KG1 (cell line): Measurements from ENCODE around the gene BCL11B.
"Not testable (repeated sequence)": the region's sequence is repeated elsewhere in the genome, so short reads cannot be mapped to it uniquely, and the experiment has no call there.

Source experiments
- DNase-seq: peaks from one replicate; lab custom pipeline; 2025; lab: John Stamatoyannopoulos, UW

The BCL11B gene

GRCh38 chr14:99199846-99200653, 71.9 kb downstream of the BCL11B start:
- no peak for DNase-seq

DNA sequence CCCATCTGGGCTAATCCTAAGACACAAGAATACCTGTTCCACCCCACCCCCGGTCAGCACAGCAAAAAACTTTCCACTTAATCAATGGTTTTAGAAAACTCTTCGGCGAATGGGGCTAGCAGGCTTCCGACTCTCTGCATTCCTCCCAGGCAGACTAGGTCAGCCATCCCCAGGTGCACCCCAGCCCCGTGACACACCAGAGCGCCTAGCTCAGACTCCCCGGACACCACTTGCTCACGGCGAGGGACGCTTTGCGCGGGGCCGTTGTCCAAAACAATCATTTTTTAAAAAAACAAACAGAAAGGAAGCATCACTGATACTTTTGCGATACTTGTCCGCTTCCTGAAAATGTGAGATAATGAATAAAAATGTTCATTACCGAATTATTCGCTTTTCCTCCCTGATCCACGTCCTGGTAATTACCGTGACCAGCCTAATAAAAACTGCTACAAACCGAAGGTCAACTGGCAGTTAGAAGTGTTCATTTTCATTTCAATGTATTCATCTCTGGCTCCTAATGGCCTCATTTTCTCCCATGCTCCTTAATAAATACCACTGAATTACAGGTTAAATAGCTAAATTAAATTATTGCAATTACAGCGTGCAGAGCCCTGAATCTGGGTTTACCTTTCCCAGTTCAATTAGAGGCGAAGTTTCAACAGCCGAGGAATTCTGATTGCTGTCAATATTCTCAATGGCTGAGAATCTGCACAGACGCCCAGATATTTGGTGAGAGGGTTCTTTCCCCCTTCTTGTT, 73.1 kb downstream of the BCL11B start:
- no peak for DNase-seq

- DNase-seq = no peak
These were observed 75.7 kb downstream of the BCL11B start for GRCh38 chr14:99196310-99196650.

GRCh38 chr14:99195602-99196309, 76.2 kb downstream of the BCL11B start:
- DNase-seq = no peak

DNA sequence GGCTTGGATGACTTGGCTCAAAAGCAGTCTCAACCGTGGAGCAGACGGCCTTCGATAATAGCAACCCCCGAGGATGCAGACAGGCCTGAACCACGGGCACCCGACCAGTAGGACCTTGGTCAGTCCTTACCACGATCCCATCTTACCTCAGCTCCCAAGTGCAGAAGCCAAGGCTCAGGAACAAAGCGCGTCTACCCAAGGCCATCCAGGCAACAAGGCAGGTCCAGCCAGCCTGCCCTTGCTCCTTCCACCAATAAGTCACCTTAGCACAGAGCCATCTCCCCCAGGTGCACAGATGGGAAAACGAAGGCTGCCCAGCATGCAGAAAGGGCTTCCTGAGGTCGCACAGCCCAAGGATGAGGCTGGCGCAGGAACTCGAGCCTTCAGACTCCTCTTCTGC, 77.3 kb downstream of the BCL11B start:
- DNase-seq = no peak

- DNase-seq = no peak
These were observed 77.9 kb downstream of the BCL11B start for GRCh38 chr14:99194136-99194535.

GRCh38 chr14:99192830-99193229, 79.2 kb downstream of the BCL11B start:
- DNase-seq = no peak

DNA sequence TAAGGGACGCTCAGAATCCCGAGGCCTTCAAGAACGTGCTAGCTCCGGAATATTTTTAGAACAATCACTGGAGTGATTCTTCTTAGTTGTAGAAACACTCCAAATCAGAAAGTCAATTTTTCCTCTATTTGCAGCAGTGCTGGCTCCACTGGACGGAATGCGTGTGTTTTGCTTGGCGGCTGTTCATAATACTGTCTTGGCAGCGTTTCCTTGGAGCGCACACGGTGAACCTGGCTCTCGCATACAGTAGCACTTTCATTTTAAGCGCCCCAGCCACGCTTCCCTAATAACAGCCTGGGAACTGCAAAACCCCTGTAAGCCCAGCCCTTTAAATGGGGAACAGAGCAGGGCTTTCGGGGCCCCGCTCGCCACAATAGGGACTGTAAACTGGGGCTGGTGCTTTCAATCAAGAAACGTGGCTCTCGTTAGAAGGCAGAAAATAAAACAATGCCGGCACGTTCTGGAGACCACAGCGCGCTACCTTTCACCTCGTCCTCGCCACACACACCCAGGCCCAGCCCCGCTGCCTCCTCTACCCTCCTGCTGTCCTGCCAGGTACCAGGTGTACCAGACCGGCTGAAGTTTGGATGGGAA, 79.9 kb downstream of the BCL11B start:
- no peak for DNase-seq

GRCh38 chr14:99191395-99192027, 80.5 kb downstream of the BCL11B start:
- no peak for DNase-seq

DNA sequence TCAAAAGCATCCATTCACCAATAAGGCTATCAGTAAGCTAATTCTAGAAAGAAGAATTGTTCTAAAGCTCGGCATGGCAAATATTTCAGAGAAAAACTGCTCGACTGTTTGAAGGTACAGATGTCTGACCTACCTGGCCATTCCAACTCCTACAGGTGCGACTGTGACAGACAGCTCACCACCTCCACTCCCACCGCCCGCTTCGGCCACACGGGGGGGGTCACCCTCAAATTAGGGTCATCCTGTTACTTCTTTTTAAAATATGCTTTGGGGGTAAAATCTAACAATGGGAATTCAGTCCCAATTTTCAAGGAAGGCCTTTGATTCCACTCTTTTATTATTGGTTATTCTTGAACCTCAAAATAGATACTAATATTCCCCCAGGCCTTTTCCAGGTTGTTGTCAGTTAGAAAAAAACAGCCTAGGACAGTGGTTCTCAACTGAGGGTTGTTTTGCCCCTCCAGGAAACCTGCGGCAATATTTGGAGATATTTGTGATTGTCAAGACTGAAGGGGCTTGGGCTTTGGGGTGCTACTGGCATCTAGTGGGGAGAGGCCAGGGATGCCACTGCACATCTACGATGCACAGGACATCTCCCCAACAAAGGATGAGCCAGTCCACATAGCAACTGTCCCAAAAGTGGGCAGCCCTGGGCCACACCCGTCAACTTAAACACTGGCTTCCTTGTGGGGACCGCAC, 81.2 kb downstream of the BCL11B start:
- DNase-seq = no peak

- DNase-seq = no peak
These were observed 82.7 kb downstream of the BCL11B start for GRCh38 chr14:99189201-99189801.

DNA sequence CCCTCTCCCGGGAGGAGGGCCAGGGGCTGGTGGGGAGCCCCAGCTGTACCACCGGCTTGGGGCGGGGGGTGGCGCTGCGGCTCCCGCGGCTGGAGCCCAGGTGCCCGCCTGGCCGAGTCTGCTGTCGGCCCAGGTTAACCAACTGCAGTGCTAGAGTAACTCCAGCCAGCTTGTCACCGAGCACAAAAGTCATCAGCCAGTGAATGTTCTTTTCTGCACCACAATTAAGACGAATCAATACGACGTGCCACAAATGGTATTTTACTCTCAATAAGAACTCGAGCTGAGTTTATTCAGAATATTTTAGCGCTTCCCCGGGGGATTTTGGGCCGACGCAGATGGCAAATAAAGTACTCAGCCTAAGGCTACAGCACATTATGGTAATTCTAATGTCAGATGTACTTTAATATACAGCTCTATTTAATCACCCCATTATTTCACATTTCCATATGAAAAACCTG, 83.2 kb downstream of the BCL11B start:
- DNase-seq = no peak

DNA sequence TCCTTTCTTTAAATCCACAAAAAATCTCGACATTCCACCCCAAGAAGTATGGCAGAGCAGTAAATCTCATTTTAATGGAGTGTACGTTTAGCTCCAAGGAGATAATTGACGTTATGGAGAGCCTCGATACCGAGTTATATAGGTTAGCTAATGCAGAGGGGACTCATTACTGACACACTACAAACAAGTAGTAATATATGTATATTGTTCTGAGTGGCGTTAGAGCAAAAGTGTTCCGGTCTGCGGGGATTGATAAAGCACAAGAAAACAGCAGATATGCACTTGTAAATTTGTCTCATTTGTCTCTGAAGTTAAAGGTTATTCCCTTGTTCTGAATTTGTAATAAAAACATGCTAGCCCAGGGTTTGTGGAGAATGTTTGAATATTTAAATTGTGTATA, 84.1 kb downstream of the BCL11B start:
- DNase-seq = no peak

DNA sequence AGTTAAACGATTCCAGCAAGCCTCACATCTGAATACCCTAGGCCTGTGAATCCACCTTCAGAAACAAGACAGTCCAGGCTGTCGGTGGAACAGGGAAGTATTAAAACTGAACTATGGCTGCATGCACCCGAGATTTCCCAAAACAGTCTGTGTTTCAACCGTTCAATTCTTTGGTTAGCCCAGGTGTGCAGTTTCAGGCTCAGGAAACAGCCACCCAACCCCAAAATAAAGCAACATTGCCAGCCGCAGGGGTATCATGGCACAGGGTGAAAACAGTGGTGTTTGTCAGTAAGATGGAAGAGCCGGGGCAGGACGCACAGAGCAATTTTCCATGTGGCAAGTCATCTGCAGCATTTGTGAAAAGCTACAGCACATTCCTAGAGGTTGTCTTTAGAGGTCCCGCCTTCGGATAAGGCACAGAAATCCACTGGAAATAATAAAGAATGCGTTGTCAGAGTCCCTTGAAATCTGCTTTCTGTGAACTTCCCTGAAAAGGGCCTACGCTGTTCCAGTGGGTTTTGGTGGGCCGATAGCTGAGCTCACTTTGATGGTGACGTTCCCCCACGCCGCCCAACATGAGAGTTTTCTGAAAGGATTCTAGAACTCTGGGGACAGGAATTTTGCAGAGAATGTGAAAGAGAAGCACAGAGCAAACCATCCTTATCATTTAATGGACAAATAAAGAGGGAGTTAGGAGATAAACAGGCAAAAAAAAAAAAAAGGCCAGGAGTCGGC, 84.9 kb downstream of the BCL11B start:
- no peak for DNase-seq

DNA sequence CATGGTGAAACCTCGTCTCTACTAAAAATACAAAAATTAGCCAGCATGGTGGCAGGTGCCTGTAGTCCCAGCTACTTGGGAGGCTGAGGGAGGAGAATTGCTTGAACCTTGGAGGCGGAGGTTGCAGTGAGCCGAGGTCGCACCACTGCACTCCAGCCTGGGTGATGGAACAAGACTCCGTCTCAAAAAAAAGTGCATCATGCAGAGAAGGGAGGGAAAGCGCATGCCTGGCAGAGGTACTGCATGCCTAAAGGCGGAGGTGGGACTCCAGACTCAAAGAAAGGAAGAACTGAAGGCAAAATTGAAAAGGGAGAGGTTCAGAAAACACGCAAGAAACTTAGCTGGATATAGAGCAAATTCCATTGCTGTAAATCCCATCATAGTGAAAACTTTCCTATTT, 85.7 kb downstream of the BCL11B start:
- DNase-seq = not testable (repeated sequence)

DNA sequence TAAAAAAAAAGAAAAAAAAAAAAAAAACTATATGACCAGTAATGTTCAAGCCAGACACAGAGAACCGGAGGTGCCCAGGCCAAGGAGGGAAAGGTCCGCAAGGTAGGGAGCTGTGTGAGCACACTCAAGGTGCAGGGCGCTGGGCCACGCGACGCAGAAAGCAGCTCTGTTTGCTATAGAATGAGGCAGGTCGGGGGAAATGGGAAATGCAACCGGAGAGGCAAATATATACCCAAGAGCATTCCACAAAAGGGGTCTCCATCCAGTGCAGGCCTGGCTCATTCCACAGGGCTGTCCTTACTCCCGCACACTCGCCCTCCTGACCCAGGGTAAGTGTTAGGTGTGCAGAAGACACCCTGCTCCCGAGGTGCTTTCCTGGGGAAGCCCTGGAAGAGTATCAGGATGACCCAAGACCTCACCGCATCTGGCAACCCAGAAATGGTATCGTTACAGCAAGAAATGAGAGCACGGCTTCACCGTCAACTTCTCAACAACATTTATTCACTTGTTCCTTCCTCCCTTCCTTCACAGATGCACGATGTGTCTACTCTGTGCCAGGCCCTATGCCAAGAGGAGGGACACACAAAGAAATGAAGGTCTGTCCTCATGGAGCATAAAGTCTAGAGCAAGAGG, 86.4 kb downstream of the BCL11B start:
- DNase-seq = no peak

GRCh38 chr14:99183716-99184115, 88.3 kb downstream of the BCL11B start:
- DNase-seq = no peak

- DNase-seq = no peak
These were observed 88.7 kb downstream of the BCL11B start for GRCh38 chr14:99183311-99183710.

DNA sequence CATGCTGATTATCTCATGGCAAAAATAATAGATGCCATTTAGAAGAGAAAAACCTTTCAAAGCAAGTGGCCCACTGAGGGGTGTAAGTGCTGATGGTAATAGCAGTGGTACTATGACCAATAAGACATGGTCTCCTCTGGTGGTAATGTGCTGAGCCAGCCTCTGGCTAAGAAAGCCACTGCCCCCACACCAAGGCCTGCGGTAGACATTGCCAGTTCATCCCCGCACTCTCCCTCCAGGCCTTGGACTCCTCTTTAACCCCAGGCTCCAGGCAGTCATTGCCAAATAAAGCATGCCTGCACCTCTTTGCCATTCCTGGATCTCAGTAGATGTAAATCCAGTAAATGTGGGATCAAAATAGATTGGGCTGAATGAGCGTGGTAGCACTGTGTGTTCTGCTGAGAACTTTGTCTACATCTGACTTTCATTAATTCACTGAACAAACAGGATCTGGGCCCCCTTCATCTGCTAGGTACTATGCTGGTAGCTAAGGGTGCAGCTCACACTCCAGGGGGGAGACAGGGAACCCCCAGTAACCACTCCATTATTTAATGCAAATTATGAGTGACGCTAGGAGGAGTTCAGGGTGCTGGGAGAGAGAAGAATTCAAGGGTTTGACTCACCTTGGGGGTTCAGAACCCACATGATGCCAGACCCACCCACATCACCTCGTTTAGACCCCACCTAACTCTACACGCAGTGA, 89.3 kb downstream of the BCL11B start:
- DNase-seq = no peak
